ENCODE data around the gene PPP3CA. TPM values are rescaled to one million over a fixed set of nuclear protein-coding genes. Genes with fewer than 3 reads are reported as not detected.

Gene PPP3CA
- total and polyA plus RNA-seq, 9 donors, result 19.4 to 47.9 (median 37.9) TPM

- no peak overlapping the region for H3K27ac ChIP-seq
- peaks cover 2% of the 10 kb centered on the region for H3K4me1 ChIP-seq (ENCODE audit: insufficient read depth)
These were observed 370.1 kb downstream of the PPP3CA start for GRCh38 chr4:100977274-100977673.

More at GRCh38 chr4:100977274-100977673, 370.1 kb downstream of the PPP3CA start:
- Histone ChIP-seq H3K36me3 (no peaks in the 10 kb centered on the region), H3K4me3 (no peak overlapping the region), H3K27me3 (no peaks in the 10 kb centered on the region), H3K9me3 (no peaks in the 10 kb centered on the region)
- intact Hi-C loops (cut with DNase I), result no loop called here
- no peak for TF ChIP-seq CTCF (IDR thresholded peaks at IDR 0.05)
- no peak for TF ChIP-seq EP300 (IDR thresholded peaks at IDR 0.05)
- no peak for TF ChIP-seq POLR2A (IDR thresholded peaks at IDR 0.05)
- no peak for DNase-seq

MicroRNAs encoded within 50 kb of the gene (microRNA counts, 767-probe panel; counts per million panel counts)
- microRNA hsa-miR-1255a, result 530 counts per million, percentile 78 among the panel's probes with 10 or more counts

Small RNA genes within 50 kb of the gene (microRNA-seq; reads per million reads assigned to microRNA genes)
- gene MIR1255A (1.8 to 3.6 (median 1.9) reads per million in 3 donors), gene MIR8066 (0 reads per million in 3 donors)

Small RNA genes within 50 kb of the gene (small RNA-seq; reads per million reads assigned to genes)
- gene MIR1255A (0.40 reads per million), gene MIR8066 (not detected)
